Neural cell (in vitro differentiated cells): Measurements from ENCODE around the gene CEP85L. TPM values are rescaled to one million over a fixed set of nuclear protein-coding genes. Genes with fewer than 3 reads are reported as not detected.

Experiments
- H2AFZ ChIP-seq: fragments of 200-600, 300-800 bp; sonication (generic), shearing (Covaris generic); 2 replicates; pipeline ENCODE4 v1.6.0; 2014; ENCODE audit warnings: low read depth, mild to moderate bottlenecking, antibody characterized with exemption, low read length, moderate library complexity
- H3F3A ChIP-seq: fragments of 200-600 bp; shearing (Covaris generic); 2 replicates; pipeline ENCODE4 v1.6.1; 2016; ENCODE audit warnings: mild to moderate bottlenecking, moderate library complexity, mixed read lengths, antibody characterized with exemption, low read length; ENCODE audit not compliant: insufficient read depth, poor library complexity, severe bottlenecking
- H3K27ac ChIP-seq: fragments of 200-600, 300-800 bp; sonication (generic), shearing (Covaris generic); 2 replicates; pipeline ENCODE4 v1.5.1; 2014; ENCODE audit warnings: mild to moderate bottlenecking, low read length, moderate library complexity
- H3K27me3 ChIP-seq: fragments of 300-800, 200-600 bp; sonication (generic), shearing (Covaris generic); 2 replicates; pipeline ENCODE4 v1.6.0; 2014; ENCODE audit warnings: mild to moderate bottlenecking, low read depth, low read length, moderate library complexity; ENCODE audit not compliant: insufficient read depth
- H3K36me3 ChIP-seq: fragments of 300-800, 200-600 bp; sonication (generic), shearing (Covaris generic); 2 replicates; pipeline ENCODE4 v1.5.1; 2014; ENCODE audit warnings: mild to moderate bottlenecking, antibody characterized with exemption, low read length, moderate library complexity; ENCODE audit not compliant: insufficient read depth
- H3K4me2 ChIP-seq: fragments of 300-800, 200-600 bp; sonication (generic), shearing (Covaris generic); 2 replicates; pipeline ENCODE4 v1.6.0; 2014; ENCODE audit warnings: mild to moderate bottlenecking, low read length
- H3K4me3 ChIP-seq: fragments of 300-800, 200-600 bp; sonication (generic), shearing (Covaris generic); 2 replicates; pipeline ENCODE4 v1.5.1; 2014; ENCODE audit warnings: mild to moderate bottlenecking, low read length, moderate library complexity
- H3K79me2 ChIP-seq: fragments of 200-600 bp; shearing (Covaris generic); replicated peaks from 2 replicates; pipeline ENCODE4 v1.6.0; 2014; ENCODE audit warnings: mild to moderate bottlenecking, low read length, moderate library complexity; ENCODE audit not compliant: insufficient read depth
- H3K9ac ChIP-seq: fragments of 300-800, 200-600 bp; sonication (generic), shearing (Covaris generic); 2 replicates; pipeline ENCODE4 v1.6.1; 2016; ENCODE audit warnings: mild to moderate bottlenecking, low read length, mixed read lengths
- H3K9me2 ChIP-seq: fragments of 200-600 bp; shearing (Covaris generic); 2 replicates; pipeline ENCODE4 v1.6.1; 2016; ENCODE audit warnings: mild to moderate bottlenecking, low read length, mixed read lengths; ENCODE audit not compliant: insufficient read depth
- H3K9me3 ChIP-seq: fragments of 200-600, 300-800 bp; sonication (generic), shearing (Covaris generic); 2 replicates; pipeline ENCODE4 v1.6.1; 2016; ENCODE audit warnings: mild to moderate bottlenecking, mixed run types, low read length, moderate library complexity, mixed read lengths
- H4K20me1 ChIP-seq: fragments of 200-600 bp; shearing (Covaris generic); 2 replicates; pipeline ENCODE4 v1.6.1; 2016; ENCODE audit warnings: mild to moderate bottlenecking, mixed run types; ENCODE audit not compliant: insufficient read depth
- CTCF ChIP-seq: fragments of 450-650 bp; IDR thresholded peaks from 2 replicates; pipeline ENCODE4 v1.5.1; 2014; ENCODE audit warnings: antibody characterized with exemption, mild to moderate bottlenecking, moderate library complexity; ENCODE audit not compliant: poor library complexity, severe bottlenecking
- EP300 ChIP-seq: fragments of 450-650 bp; conservative IDR thresholded peaks from 2 replicates; pipeline ENCODE4 v1.6.1; 2014; ENCODE audit warnings: antibody characterized with exemption, mild to moderate bottlenecking, moderate library complexity; ENCODE audit not compliant: poor library complexity, severe bottlenecking
- EZH2 ChIP-seq: fragments of 200-600, 300-800 bp; shearing (Covaris generic), sonication (generic); IDR thresholded peaks from 2 replicates; pipeline ENCODE4 v1.6.1; 2014; ENCODE audit warnings: antibody characterized with exemption, low read length, borderline replicate concordance, mild to moderate bottlenecking; ENCODE audit not compliant: insufficient read depth, poor library complexity, severe bottlenecking
- MXI1 ChIP-seq: fragments of 450-650 bp; conservative IDR thresholded peaks from 2 replicates; pipeline ENCODE4 v1.6.1; 2014; ENCODE audit warnings: antibody characterized with exemption, mild to moderate bottlenecking; ENCODE audit not compliant: poor library complexity, severe bottlenecking
- POLR2AphosphoS5 ChIP-seq: IDR thresholded peaks from 2 replicates; pipeline ENCODE4 v1.6.1; 2012
- RAD21 ChIP-seq: fragments of 450-650 bp; conservative IDR thresholded peaks from 2 replicates; pipeline ENCODE4 v1.6.1; 2014; ENCODE audit warnings: antibody characterized with exemption, mild to moderate bottlenecking, moderate library complexity
- REST ChIP-seq: IDR thresholded peaks from 2 replicates; pipeline ENCODE4 v1.6.1; 2012; ENCODE audit warnings: borderline replicate concordance
- SMC3 ChIP-seq: fragments of 450-650 bp; conservative IDR thresholded peaks from 2 replicates; pipeline ENCODE4 v1.6.1; 2014; ENCODE audit warnings: antibody characterized with exemption, mild to moderate bottlenecking, moderate library complexity; ENCODE audit not compliant: poor library complexity
- TAF1 ChIP-seq: IDR thresholded peaks from 2 replicates; pipeline ENCODE4 v1.6.1; 2012; ENCODE audit warnings: low read depth
- polyA plus RNA-seq: library from polyadenylated mRNA; depleted of rRNA; stranded (reverse); fragments of >200 nt; gene quantifications from 2 replicates; pipeline ENCODE4 v1.2.3, GENCODE V29; 2014

CEP85L gene
- polyA plus RNA-seq, 1 donor from 2014 or later: 17.0 TPM

GRCh38 chr6:118525913-118526780 is 125.2 kb downstream of the CEP85L start:
- Histone ChIP-seq H3K27me3 (no peaks in the 10 kb centered on the region), H3K27ac (no peak overlapping the region), H2AFZ (no peak overlapping the region), H3F3A (no peaks in the 10 kb centered on the region), H3K36me3 (no peaks in the 10 kb centered on the region), H3K9me2 (no peaks in the 10 kb centered on the region), H4K20me1 (no peaks in the 10 kb centered on the region), H3K4me3 (no peak overlapping the region), H3K9me3 (no peaks in the 10 kb centered on the region), H3K79me2 (no peaks in the 10 kb centered on the region), H3K4me2 (no peak overlapping the region), H3K9ac (no peak overlapping the region)
- no peak for TF ChIP-seq MXI1
- TF ChIP-seq REST: no peak
- no peak for TF ChIP-seq RAD21
- TF ChIP-seq TAF1: no peak
- TF ChIP-seq EZH2: no peak
- no peak for TF ChIP-seq POLR2AphosphoS5
- no peak for TF ChIP-seq EP300
- TF ChIP-seq SMC3: no peak
- TF ChIP-seq CTCF: no peak

- TF ChIP-seq EP300: no peak
- TF ChIP-seq MXI1: no peak
- no peak for TF ChIP-seq TAF1
- TF ChIP-seq SMC3: no peak
- no peak for TF ChIP-seq CTCF
- no peak for TF ChIP-seq EZH2
- H3K4me3 ChIP-seq: no peak overlapping the region
- no peaks in the 10 kb centered on the region for H3K79me2 ChIP-seq
- H3K36me3 ChIP-seq: no peaks in the 10 kb centered on the region
- no peak overlapping the region for H2AFZ ChIP-seq
- no peak overlapping the region for H3K4me2 ChIP-seq
- no peak overlapping the region for H3K9ac ChIP-seq
- no peaks in the 10 kb centered on the region for H3F3A ChIP-seq
- H3K27me3 ChIP-seq: no peaks in the 10 kb centered on the region
- H3K9me3 ChIP-seq: no peaks in the 10 kb centered on the region
- no peaks in the 10 kb centered on the region for H3K9me2 ChIP-seq
- H3K27ac ChIP-seq: no peak overlapping the region
- no peaks in the 10 kb centered on the region for H4K20me1 ChIP-seq
Measured at GRCh38 chr6:118524686-118525085, 126.7 kb downstream of the CEP85L start.
